NCI-H2171 treated with DMSO at 0.1 percent for 48 hours (cell line): ENCODE measurements around the gene PAIP1.
"Not testable (repeated sequence)": the region's sequence is repeated elsewhere in the genome, so short reads cannot be mapped to it uniquely, and the experiment has no call there.

Experiments
- DNase-seq: peaks from one replicate; lab custom pipeline; 2025; lab: John Stamatoyannopoulos, UW

The PAIP1 gene

GRCh38 chr5:43515678-43516048, 41.2 kb downstream of the PAIP1 start:
- no peak for DNase-seq

GRCh38 chr5:43514816-43515677, 41.8 kb downstream of the PAIP1 start, which contains the start of gene C5orf34:
Gene C5orf34, minus strand, starts transcription at chr5:43515148. Its CDS starts 5,809 bp downstream, at chr5:43509339.
- DNase-seq, result peak; percentile 99

- no peak for DNase-seq
Observed at GRCh38 chr5:43514471-43514815, 42.4 kb downstream of the PAIP1 start.

- peak; percentile 29 for DNase-seq
Observed at GRCh38 chr5:43514025-43514424, 42.9 kb downstream of the PAIP1 start.

GRCh38 chr5:43511062-43511461, 45.8 kb downstream of the PAIP1 start:
- not testable (repeated sequence) for DNase-seq

GRCh38 chr5:43498581-43498980, 58.3 kb downstream of the PAIP1 start:
- DNase-seq, result no peak

GRCh38 chr5:43497311-43498104, 59.4 kb downstream of the PAIP1 start:
- no peak for DNase-seq

GRCh38 chr5:43491326-43491725, 65.6 kb downstream of the PAIP1 start:
- DNase-seq, result no peak

- no peak for DNase-seq
Observed at GRCh38 chr5:43486353-43486752, 70.5 kb downstream of the PAIP1 start.

- DNase-seq, result peak; percentile 11
Observed at GRCh38 chr5:43485406-43485805, 71.5 kb downstream of the PAIP1 start.

GRCh38 chr5:43484106-43484849, 72.6 kb downstream of the PAIP1 start:
- peak; percentile 89 for DNase-seq

- DNase-seq, result peak; percentile 94
Observed at GRCh38 chr5:43483298-43484105, 73.4 kb downstream of the PAIP1 start, which contains the start of gene TMEM267. Gene TMEM267, minus strand, starts transcription at chr5:43483865. Its CDS starts 29,896 bp downstream, at chr5:43453969.

- DNase-seq, result no peak
Observed at GRCh38 chr5:43482490-43483297, 74.2 kb downstream of the PAIP1 start.
